ENCODE results near the gene H2BW2.

The H2BW2 gene

DNA sequence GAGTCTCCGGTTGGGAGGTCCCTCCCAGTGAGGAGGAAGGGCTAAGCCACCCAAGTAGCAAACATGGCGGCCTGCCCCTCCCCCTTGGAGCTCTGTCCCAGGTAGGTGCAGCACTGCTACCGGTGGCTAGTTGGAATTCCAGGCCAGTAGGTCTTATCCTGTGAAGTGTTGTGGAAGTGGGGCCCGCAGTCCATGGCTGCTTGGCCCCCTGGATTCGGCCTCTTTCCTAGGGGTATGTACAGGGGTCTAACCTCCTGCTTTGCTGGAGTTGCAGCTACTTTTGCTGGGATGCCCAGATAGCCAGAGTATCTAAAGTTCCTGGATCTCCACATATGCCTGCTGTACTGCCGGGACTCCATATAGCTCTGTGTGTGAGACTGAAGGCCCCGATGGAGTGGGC lies 46.2 kb downstream of the H2BW2 start:
- Histone ChIP-seq H3K27ac (ENCODE audit: low read length) (no peak overlapping the region), H3K4me3 (ENCODE audit: low read length) (no peak overlapping the region), H3K9me3 (replicated peaks; ENCODE audit: insufficient read depth, low read length) (no peaks in the 10 kb centered on the region), H2AFZ (ENCODE audit: low read length) (no peak overlapping the region), H3K9ac (ENCODE audit: low read length) (no peak overlapping the region), H3K4me2 (ENCODE audit: low read depth, low read length) (no peak overlapping the region), H3K4me1 (ENCODE audit: low read length) (no peaks in the 10 kb centered on the region), H3K9me2 (replicated peaks; ENCODE audit: insufficient read depth, low read length) (no peaks in the 10 kb centered on the region), H3K36me3 (replicated peaks; ENCODE audit: insufficient read depth, low read length) (no peaks in the 10 kb centered on the region), H3K27me3 (replicated peaks; ENCODE audit: insufficient read depth, low read length) (no peaks in the 10 kb centered on the region), H3K79me2 (ENCODE audit: low read length) (no peaks in the 10 kb centered on the region), H4K20me1 (ENCODE audit: insufficient read depth, low read length) (no peaks in the 10 kb centered on the region), H3F3A (ENCODE audit: insufficient read depth, low read length) (no peaks in the 10 kb centered on the region)
- DNase-seq: no peak
- TF ChIP-seq, protein P1, sequence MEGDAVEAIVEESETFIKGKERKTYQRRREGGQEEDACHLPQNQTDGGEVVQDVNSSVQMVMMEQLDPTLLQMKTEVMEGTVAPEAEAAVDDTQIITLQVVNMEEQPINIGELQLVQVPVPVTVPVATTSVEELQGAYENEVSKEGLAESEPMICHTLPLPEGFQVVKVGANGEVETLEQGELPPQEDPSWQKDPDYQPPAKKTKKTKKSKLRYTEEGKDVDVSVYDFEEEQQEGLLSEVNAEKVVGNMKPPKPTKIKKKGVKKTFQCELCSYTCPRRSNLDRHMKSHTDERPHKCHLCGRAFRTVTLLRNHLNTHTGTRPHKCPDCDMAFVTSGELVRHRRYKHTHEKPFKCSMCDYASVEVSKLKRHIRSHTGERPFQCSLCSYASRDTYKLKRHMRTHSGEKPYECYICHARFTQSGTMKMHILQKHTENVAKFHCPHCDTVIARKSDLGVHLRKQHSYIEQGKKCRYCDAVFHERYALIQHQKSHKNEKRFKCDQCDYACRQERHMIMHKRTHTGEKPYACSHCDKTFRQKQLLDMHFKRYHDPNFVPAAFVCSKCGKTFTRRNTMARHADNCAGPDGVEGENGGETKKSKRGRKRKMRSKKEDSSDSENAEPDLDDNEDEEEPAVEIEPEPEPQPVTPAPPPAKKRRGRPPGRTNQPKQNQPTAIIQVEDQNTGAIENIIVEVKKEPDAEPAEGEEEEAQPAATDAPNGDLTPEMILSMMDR (IDR thresholded peaks at IDR 0.05; ENCODE audit: low read length): no peak
- no peak for TF ChIP-seq EZH2phosphoT487 (IDR thresholded peaks at IDR 0.05; ENCODE audit: low read length)
- no peak for TF ChIP-seq EZH2 (optimal IDR thresholded peaks at IDR 0.05; ENCODE audit: low read depth, low read length)
